CD4-positive, alpha-beta T cell treated with Interleukin-12 subunit alpha and Interleukin-12 subunit beta, for 1 hour (primary cell): Measurements from ENCODE around the gene RMP24.
A peak's percentile ranks its signal among the peaks of the same experiment; 100 is the strongest.
"Not testable (repeated sequence)": the region's sequence is repeated elsewhere in the genome, so short reads cannot be mapped to it uniquely, and the experiment has no call there.

ENCODE experiments used
- DNase-seq: peaks from one replicate; pipeline ENCODE4 v3.0.0-alpha.2; 2020

Gene RMP24

GRCh38 chr18:35972197-35973000 is at the start of gene RMP24:
RMP24 (plus strand) TSS chr18:35972679.
- peak; percentile 95 for DNase-seq

- DNase-seq, result no peak
These were observed 48.4 kb upstream of the RMP24 start for GRCh38 chr18:35923939-35924684.

DNA sequence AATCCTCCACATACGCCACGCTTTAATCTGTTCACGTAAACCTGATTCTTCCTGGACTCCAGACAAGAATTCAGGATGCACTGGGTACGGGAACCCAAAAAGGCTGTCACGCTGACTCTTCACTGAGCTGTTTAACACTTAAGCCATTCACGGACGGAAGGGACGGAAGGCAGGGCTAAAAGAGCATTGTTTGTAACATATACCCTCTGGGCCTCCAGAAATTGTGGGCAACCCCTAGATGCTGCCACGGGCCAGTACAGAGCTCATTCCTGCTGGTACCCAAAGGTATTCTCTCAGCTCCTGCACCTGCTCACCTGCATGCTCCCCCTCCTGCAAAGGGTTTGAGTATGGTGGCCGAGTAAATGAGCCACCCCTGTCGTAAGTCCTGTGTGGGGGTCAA is 45.6 kb upstream of the RMP24 start:
- no peak for DNase-seq

DNA sequence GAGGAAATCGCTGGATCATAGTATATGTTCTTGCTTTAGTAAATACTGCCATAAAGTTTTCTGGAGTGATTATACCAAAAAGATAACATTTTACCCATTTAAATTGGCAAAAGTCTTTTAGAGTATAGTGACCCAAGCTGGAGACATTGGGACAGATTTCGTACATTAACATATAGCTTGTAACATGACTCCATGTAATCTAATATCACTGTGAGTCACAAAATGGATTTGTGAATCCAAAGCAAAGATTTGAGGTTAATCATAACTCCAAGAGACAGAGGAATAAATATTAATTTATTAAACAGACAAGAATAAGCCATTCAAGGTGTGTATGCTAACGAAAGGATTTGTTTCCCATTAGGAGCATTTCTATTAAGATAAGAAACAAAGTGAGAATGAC is 45.0 kb upstream of the RMP24 start:
- DNase-seq, result no peak

DNA sequence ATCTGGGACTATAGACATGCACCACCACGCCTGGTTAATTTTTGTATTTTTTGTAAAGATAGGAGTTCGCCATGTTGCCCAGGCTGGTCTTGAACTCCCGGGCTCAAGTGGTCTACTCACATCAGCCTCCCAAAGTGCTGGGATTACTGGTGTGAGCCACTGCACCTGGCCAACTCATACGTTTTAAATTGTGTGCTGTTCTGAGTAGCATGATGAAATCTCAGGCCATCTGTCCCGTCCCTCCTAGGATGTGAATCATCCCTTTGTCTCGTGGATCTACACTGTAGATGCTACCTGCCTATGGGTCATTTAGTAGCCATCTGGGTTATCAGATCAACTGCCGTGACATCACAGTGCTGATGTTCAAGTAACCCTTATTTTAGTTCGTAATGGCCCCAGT is 38.5 kb upstream of the RMP24 start:
- no peak for DNase-seq

- no peak for DNase-seq
These were observed 37.6 kb upstream of the RMP24 start for GRCh38 chr18:35934891-35935290.

DNA sequence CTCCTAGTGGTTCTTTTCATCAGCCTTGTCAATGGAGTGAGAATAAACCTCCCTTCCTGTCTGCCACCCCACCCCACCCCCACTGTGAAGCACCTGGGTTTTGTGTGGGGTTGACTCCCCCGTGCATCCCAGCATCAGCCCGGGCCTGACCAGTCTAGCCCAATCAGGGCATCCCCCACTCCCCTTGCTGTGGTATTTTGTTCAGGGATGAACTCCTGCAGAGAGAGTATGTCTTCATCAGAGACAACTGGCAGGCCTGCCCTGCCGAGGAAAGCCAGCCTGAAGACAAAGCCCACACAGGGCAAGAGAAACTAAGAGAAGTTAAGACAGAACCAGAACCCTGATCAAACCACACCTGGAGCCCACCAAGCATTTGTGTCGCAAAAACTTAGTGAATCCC is 36.7 kb upstream of the RMP24 start:
- no peak for DNase-seq

GRCh38 chr18:35936951-35937350 is 35.5 kb upstream of the RMP24 start:
- no peak for DNase-seq

- DNase-seq, result no peak
These were observed 34.3 kb upstream of the RMP24 start for GRCh38 chr18:35938158-35938557.

- no peak for DNase-seq
These were observed 33.9 kb upstream of the RMP24 start for GRCh38 chr18:35938562-35938961.

GRCh38 chr18:35939138-35939537 is 33.3 kb upstream of the RMP24 start:
- DNase-seq, result no peak

- DNase-seq, result no peak
These were observed 31.2 kb upstream of the RMP24 start for GRCh38 chr18:35941299-35941698.

GRCh38 chr18:35942133-35942532 is 30.3 kb upstream of the RMP24 start:
- no peak for DNase-seq

GRCh38 chr18:35942661-35943060 is 29.8 kb upstream of the RMP24 start:
- DNase-seq, result no peak

DNA sequence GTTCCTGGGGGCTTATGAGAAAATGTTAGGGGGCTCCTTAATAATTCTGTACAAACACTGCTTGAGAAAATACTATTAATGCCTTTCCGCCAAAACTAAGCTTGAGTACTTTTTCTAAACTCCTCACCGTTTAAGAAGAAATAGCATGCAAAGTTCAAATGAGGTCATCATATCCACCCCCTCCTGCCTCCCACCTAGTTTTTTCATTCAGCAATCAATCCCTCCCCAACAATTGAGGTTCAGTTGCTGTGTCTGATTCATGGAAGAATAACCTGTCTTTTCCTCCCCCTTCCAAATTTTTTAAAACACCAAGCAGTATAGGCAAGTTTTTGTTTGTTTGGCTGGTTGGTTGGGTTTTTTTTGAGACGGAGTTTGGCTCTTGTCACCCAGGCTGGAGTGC is 24.4 kb upstream of the RMP24 start:
- DNase-seq, result no peak

- no peak for DNase-seq
These were observed 23.4 kb upstream of the RMP24 start for GRCh38 chr18:35949090-35949489.

- DNase-seq, result peak; percentile 62
These were observed 22.4 kb upstream of the RMP24 start for GRCh38 chr18:35949903-35950627.

DNA sequence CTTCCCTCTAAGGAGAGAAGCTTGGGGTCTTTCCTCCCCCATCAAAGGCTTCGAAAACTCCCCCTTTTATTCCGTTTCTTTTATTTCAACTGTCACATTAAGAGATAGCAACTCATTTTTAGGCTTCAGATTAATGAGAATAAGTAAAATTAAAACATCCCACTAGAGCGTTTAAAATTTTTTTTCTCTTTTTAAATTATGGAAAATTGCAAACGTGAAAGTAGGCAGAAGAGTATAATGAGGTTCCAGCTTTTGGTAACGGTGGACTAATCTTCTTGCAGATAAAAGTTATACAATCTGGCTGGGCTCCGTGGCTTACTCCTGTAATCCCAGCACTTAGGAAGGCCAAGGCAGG is 21.9 kb upstream of the RMP24 start:
- DNase-seq, result no peak

- DNase-seq, result no peak
These were observed 18.8 kb upstream of the RMP24 start for GRCh38 chr18:35953688-35954087.

DNA sequence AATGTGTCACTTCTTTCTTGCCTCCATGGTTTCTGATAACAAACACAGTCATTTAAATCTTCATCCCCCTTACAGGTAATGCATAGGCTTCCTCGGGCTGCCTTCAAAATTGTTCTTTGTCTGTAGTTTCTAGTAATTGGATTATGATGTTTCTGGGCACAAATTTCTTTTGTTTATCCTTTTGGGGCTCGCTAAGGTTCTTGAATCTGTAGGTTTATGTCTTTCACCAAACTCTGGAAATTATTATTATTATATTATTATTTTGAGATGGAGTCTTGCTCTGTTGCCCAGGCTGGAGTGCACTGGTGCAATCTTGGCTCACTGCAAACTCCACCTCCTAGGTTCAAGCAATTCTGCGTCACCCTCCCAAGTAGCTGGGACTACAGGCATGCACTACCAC is 16.3 kb upstream of the RMP24 start:
- no peak for DNase-seq

DNA sequence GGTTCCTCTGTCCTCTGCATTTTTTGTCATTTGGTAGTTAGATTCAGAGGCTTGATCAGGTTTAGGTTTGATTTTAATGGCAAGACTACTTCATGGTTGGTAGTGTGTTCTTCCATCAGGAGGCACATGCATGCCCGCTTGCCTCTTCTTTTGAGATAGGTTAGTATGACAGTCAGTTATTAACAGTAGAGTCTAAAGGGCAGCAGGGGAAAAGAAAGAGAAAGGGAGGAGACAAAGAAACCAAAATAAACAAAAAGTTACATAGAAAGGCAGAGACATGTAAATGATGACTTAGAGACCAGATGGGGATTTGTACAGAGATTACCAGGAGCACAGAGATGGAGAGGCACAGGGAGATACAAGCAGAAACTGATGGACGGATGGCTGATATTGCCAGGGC is 10.2 kb upstream of the RMP24 start:
- DNase-seq, result no peak

DNA sequence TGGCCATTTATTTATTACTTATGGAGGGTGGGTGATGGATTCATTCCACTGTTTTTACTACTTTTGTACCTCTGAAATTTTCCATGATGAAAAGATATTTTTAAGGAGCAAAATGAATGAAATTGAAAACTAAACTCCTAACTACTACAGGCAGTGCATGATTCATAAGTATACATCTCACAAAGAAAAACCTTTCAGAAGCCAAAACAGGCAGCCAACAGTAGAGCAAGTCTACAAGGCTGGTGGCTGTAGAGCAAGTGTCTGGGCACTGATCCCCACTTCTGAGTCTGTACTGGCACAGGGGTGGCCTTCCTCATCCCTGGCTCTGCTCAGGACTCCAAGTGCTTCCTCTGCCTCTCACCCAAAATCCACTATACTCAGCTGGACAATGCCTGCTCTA is 8.2 kb upstream of the RMP24 start:
- DNase-seq, result no peak

DNA sequence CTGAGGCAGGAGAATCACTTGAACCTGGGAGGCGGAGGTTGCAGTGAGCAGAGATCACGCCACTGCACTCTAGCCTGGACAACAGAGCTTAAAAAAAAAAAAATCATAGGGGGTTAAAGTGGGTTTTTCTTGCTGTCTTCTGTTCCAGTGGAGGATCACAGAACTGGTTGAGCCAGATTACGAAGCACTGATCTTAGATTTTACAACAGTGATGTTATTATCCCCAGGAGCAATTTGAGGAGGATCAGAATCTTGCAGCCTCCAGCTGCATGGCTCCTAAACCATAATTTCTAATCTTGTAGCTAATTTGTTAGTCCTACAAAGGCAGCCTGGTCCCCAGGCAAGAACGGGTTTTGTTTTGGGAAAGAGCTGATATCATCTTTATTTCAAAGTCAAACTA is 4.6 kb upstream of the RMP24 start:
- DNase-seq, result not testable (repeated sequence)
